Measurements from ENCODE around the gene HSBP1. TPM values are rescaled to one million over a fixed set of nuclear protein-coding genes. Genes with fewer than 3 reads are reported as not detected.
A peak's percentile ranks its signal among the peaks of the same experiment; 100 is the strongest.

The HSBP1 gene
- total RNA-seq, 1 donor from 2014 or later: 88.8 TPM

DNA sequence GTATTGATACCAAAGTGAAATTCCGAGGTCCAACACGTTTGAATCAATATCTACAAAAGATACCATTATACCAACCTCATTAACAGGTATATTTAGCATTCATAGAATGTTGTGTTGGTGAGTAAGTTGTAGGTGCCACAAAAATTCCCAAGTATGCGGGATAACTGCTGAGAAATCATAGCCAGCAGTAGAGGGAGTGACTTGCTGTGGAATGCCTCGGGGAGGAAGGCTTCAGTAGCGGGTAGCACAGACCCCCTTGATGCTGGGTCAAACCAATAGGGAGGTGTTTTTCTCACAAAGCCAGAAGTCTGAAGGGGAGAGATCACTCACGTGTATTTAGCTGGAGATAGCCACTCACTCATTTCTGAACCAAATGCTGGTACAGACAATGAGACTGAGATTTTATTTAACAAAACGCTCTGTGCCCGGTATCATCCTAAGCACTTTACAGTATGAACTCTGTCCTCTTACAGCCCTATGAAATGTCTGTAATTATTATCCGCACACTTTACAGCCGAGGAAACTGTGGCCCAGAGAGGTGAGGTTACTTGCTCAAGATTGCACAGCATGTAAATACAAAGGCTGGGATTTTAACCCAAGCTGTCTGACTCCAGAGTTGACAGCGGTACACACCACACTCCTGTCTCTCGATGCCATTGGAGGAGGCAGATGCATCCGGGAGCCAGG is 23.1 kb downstream of the HSBP1 start:
- Mint-ChIP-seq H3K36me3 (ENCODE audit: low read depth) (no peaks in the 10 kb centered on the region), H3K9me3 (ENCODE audit: low read depth) (no peaks in the 10 kb centered on the region), H3K27ac (ENCODE audit: unreplicated experiment) (no peak overlapping the region), H3K4me1 (ENCODE audit: low read depth) (peaks cover 14% of the 10 kb centered on the region), H3K27me3 (ENCODE audit: low read depth) (peaks cover 2% of the 10 kb centered on the region), H3K4me3 (ENCODE audit: unreplicated experiment) (no peak overlapping the region)
- TF ChIP-seq, protein P1, sequence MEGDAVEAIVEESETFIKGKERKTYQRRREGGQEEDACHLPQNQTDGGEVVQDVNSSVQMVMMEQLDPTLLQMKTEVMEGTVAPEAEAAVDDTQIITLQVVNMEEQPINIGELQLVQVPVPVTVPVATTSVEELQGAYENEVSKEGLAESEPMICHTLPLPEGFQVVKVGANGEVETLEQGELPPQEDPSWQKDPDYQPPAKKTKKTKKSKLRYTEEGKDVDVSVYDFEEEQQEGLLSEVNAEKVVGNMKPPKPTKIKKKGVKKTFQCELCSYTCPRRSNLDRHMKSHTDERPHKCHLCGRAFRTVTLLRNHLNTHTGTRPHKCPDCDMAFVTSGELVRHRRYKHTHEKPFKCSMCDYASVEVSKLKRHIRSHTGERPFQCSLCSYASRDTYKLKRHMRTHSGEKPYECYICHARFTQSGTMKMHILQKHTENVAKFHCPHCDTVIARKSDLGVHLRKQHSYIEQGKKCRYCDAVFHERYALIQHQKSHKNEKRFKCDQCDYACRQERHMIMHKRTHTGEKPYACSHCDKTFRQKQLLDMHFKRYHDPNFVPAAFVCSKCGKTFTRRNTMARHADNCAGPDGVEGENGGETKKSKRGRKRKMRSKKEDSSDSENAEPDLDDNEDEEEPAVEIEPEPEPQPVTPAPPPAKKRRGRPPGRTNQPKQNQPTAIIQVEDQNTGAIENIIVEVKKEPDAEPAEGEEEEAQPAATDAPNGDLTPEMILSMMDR (IDR thresholded peaks at IDR 0.05): no peak
- no peak for DNase-seq (ENCODE audit: low spot score)

- no peak overlapping the region for H3K4me3 Mint-ChIP-seq (ENCODE audit: unreplicated experiment)
- no peak overlapping the region for H3K27ac Mint-ChIP-seq (ENCODE audit: unreplicated experiment)
- TF ChIP-seq, protein P1 (IDR thresholded peaks at IDR 0.05): no peak
- H3K36me3 Mint-ChIP-seq (ENCODE audit: low read depth): no peaks in the 10 kb centered on the region
- H3K9me3 Mint-ChIP-seq (ENCODE audit: low read depth): no peaks in the 10 kb centered on the region
- peaks cover 2% of the 10 kb centered on the region for H3K27me3 Mint-ChIP-seq (ENCODE audit: low read depth)
- no peak for DNase-seq (ENCODE audit: low spot score)
- H3K4me1 Mint-ChIP-seq (ENCODE audit: low read depth): peaks cover 16% of the 10 kb centered on the region
Observed at GRCh38 chr16:83831456-83831987, 23.7 kb downstream of the HSBP1 start.

GRCh38 chr16:83833921-83834320 is 26.1 kb downstream of the HSBP1 start:
- Mint-ChIP-seq H3K9me3 (ENCODE audit: low read depth) (no peaks in the 10 kb centered on the region), H3K27me3 (ENCODE audit: low read depth) (peaks cover 2% of the 10 kb centered on the region), H3K36me3 (ENCODE audit: low read depth) (no peaks in the 10 kb centered on the region), H3K4me3 (ENCODE audit: unreplicated experiment) (no peak overlapping the region), H3K27ac (ENCODE audit: unreplicated experiment) (no peak overlapping the region), H3K4me1 (ENCODE audit: low read depth) (peaks cover 16% of the 10 kb centered on the region)
- TF ChIP-seq, protein P1 (IDR thresholded peaks at IDR 0.05): no peak
- no peak for DNase-seq (ENCODE audit: low spot score)

- H3K9me3 Mint-ChIP-seq (ENCODE audit: low read depth): no peaks in the 10 kb centered on the region
- peaks cover 16% of the 10 kb centered on the region for H3K4me1 Mint-ChIP-seq (ENCODE audit: low read depth)
- peak overlapping the region; percentile 10 for H3K27ac Mint-ChIP-seq (ENCODE audit: unreplicated experiment)
- DNase-seq (ENCODE audit: low spot score): no peak
- no peaks in the 10 kb centered on the region for H3K36me3 Mint-ChIP-seq (ENCODE audit: low read depth)
- no peak overlapping the region for H3K4me3 Mint-ChIP-seq (ENCODE audit: unreplicated experiment)
- TF ChIP-seq, protein P1 (IDR thresholded peaks at IDR 0.05): no peak
- peaks cover 2% of the 10 kb centered on the region for H3K27me3 Mint-ChIP-seq (ENCODE audit: low read depth)
Observed at GRCh38 chr16:83835586-83836566, 28.1 kb downstream of the HSBP1 start.

GRCh38 chr16:83837566-83837965 is 29.8 kb downstream of the HSBP1 start:
- Mint-ChIP-seq H3K27ac (ENCODE audit: unreplicated experiment) (no peak overlapping the region), H3K9me3 (ENCODE audit: low read depth) (no peaks in the 10 kb centered on the region), H3K27me3 (ENCODE audit: low read depth) (no peaks in the 10 kb centered on the region), H3K4me1 (ENCODE audit: low read depth) (peaks cover 16% of the 10 kb centered on the region), H3K36me3 (ENCODE audit: low read depth) (no peaks in the 10 kb centered on the region), H3K4me3 (ENCODE audit: unreplicated experiment) (no peak overlapping the region)
- TF ChIP-seq, protein P1 (IDR thresholded peaks at IDR 0.05): no peak
- DNase-seq (ENCODE audit: low spot score): no peak

All from chondrocyte (in vitro differentiated cells).